ENCODE results near the gene AGPS. TPM values are rescaled to one million over a fixed set of nuclear protein-coding genes. Genes with fewer than 3 reads are reported as not detected.

AGPS gene
- total and polyA plus RNA-seq, 2 of the 13 experiments (the other 11 are each of a cell fraction or from before 2014, with no cell fraction given): 39.4 to 99.0 TPM

DNA sequence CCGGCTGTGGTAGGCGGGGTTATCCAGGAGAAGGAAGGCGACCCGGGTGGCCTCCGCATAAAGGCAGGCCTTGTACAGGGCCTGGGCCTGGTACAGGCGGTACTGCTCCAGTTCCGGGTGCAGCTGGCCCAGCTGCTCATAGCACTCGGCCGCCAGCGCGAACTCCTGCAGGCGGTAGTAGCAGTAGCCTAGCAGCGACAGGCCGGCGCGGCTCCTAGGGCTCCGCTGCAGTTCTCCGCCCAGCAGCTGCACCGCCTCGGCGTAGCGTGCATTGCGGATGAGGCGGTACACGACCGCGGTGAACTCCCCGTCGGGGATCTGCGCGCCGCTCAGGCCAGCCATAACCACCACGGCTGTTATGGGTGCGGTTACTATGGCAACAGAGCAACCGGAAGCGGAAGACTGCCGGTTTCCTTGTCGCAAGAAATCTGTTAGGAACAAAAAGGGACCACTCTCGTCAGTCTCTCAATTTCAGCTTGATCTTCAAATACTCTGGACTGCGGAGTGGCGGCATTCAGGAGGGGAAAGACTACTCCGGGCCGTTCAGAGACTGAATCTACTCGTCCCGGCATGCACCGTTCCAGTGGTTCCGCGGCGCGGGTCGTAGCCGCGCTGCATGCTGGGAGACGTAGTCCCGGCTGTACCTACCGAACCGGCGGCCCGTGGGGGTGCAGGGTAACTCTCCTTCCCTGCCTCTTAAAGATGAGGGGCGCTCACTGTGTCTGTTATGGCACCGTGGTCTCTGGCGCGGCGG, 160.0 kb downstream of the AGPS start (continued):
- TF ChIP-seq, protein P1, sequence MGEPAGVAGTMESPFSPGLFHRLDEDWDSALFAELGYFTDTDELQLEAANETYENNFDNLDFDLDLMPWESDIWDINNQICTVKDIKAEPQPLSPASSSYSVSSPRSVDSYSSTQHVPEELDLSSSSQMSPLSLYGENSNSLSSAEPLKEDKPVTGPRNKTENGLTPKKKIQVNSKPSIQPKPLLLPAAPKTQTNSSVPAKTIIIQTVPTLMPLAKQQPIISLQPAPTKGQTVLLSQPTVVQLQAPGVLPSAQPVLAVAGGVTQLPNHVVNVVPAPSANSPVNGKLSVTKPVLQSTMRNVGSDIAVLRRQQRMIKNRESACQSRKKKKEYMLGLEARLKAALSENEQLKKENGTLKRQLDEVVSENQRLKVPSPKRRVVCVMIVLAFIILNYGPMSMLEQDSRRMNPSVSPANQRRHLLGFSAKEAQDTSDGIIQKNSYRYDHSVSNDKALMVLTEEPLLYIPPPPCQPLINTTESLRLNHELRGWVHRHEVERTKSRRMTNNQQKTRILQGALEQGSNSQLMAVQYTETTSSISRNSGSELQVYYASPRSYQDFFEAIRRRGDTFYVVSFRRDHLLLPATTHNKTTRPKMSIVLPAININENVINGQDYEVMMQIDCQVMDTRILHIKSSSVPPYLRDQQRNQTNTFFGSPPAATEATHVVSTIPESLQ (CRISPR knock-in tag; conservative IDR thresholded peaks at IDR 0.05): no peak
- no peak for TF ChIP-seq IRX3 (CRISPR knock-in tag; IDR thresholded peaks at IDR 0.05; ENCODE audit: borderline replicate concordance, low read depth)
- no peak for TF ChIP-seq ZNF7 (CRISPR knock-in tag; IDR thresholded peaks at IDR 0.05)
- peak; percentile 37; the same call in 1 of the 2 replicates for TF ChIP-seq ZSCAN21 (CRISPR knock-in tag; IDR thresholded peaks at IDR 0.05; ENCODE audit: borderline replicate concordance)
- TF ChIP-seq, protein P2, sequence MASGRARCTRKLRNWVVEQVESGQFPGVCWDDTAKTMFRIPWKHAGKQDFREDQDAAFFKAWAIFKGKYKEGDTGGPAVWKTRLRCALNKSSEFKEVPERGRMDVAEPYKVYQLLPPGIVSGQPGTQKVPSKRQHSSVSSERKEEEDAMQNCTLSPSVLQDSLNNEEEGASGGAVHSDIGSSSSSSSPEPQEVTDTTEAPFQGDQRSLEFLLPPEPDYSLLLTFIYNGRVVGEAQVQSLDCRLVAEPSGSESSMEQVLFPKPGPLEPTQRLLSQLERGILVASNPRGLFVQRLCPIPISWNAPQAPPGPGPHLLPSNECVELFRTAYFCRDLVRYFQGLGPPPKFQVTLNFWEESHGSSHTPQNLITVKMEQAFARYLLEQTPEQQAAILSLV (CRISPR knock-in tag; IDR thresholded peaks at IDR 0.05; ENCODE audit: borderline replicate concordance): 0 out of 2 replicates have a peak, but pooled peaks have one; percentile 84
- TF ChIP-seq, protein P3, sequence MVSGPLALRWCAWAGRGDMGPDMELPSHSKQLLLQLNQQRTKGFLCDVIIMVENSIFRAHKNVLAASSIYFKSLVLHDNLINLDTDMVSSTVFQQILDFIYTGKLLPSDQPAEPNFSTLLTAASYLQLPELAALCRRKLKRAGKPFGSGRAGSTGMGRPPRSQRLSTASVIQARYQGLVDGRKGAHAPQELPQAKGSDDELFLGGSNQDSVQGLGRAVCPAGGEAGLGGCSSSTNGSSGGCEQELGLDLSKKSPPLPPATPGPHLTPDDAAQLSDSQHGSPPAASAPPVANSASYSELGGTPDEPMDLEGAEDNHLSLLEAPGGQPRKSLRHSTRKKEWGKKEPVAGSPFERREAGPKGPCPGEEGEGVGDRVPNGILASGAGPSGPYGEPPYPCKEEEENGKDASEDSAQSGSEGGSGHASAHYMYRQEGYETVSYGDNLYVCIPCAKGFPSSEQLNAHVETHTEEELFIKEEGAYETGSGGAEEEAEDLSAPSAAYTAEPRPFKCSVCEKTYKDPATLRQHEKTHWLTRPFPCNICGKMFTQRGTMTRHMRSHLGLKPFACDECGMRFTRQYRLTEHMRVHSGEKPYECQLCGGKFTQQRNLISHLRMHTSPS (CRISPR knock-in tag; IDR thresholded peaks at IDR 0.05; ENCODE audit: low read depth): no peak
- TF ChIP-seq GATAD2A (CRISPR knock-in tag; IDR thresholded peaks at IDR 0.05): peak; percentile 15; the same call in 1 of the 2 replicates
- TF ChIP-seq GLI4 (CRISPR knock-in tag; IDR thresholded peaks at IDR 0.05; ENCODE audit: borderline replicate concordance): no peak
- no peak for TF ChIP-seq BRCA1 (CRISPR knock-in tag; IDR thresholded peaks at IDR 0.05)
- no peak for TF ChIP-seq ZBTB46 (CRISPR knock-in tag; IDR thresholded peaks at IDR 0.05; ENCODE audit: borderline replicate concordance)
- TF ChIP-seq AGO1 (IDR thresholded peaks at IDR 0.05; ENCODE audit: low read depth, low read length, poor library complexity, severe bottlenecking): no peak
- TF ChIP-seq EZH2 (conservative IDR thresholded peaks at IDR 0.05; ENCODE audit: low read depth, low read length): no peak
- TF ChIP-seq KLF13 (CRISPR knock-in tag; IDR thresholded peaks at IDR 0.05): no peak
- peak; percentile 14; the same call in 1 of the 2 replicates for TF ChIP-seq FOXP4 (CRISPR knock-in tag; IDR thresholded peaks at IDR 0.05)
- TF ChIP-seq PCBP1 (IDR thresholded peaks at IDR 0.05; ENCODE audit: borderline replicate concordance, low read depth, low read length): peak; percentile 84; the same call in 1 of the 2 replicates
- 0 out of 2 replicates have a peak, but pooled peaks have one; percentile 33 for TF ChIP-seq ZNF124 (CRISPR knock-in tag; IDR thresholded peaks at IDR 0.05)
- TF ChIP-seq ZIK1 (CRISPR knock-in tag; IDR thresholded peaks at IDR 0.05; ENCODE audit: borderline replicate concordance, low read depth): 0 out of 2 replicates have a peak, but pooled peaks have one; percentile 45
